H1 (cell line): ENCODE results near the gene CERS5. TPM values are rescaled to one million over a fixed set of nuclear protein-coding genes. Genes with fewer than 3 reads are reported as not detected.

Experiments
- CTCF ChIA-PET: fragments of 300-600 bp; sonication (Branson Sonifier 250); formaldehyde crosslinking; loops from one replicate; lab custom pipeline; 2021; ENCODE audit not compliant: partially characterized antibody; lab: Charles Lee
- POLR2A ChIA-PET: fragments of 300-600 bp; sonication (Branson Sonifier 250); formaldehyde crosslinking; loops from one replicate; lab custom pipeline; 2021; ENCODE audit warnings: inconsistent platforms; ENCODE audit not compliant: partially characterized antibody; lab: Charles Lee
- DNase-seq, 2 experiments: peaks; one replicate each; pipeline versions ENCODE4 v3.0.0 to v3.0.0-alpha.2; 2010 to 2022; ENCODE audit warnings: low spot score in 2 of 2, low read depth in 1 of 2, mixed read lengths in 1 of 2
- FAIRE-seq: peaks from 2 replicates; lab custom pipeline; 2011; peaks lifted over from hg19 to GRCh38; lab: Jason Lieb, UNC
- H2AFZ ChIP-seq: 2 replicates; pipeline ENCODE4 v1.8.1; 2012; ENCODE audit warnings: low read length, inconsistent platforms
- H2AK5ac ChIP-seq: 2 replicates; pipeline ENCODE4 v1.6.1; 2013; ENCODE audit warnings: low read depth, low read length
- H2BK120ac ChIP-seq: replicated peaks from 2 replicates; pipeline ENCODE3; 2013; ENCODE audit warnings: low read depth, low read length, inconsistent platforms
- H2BK12ac ChIP-seq: 2 replicates; pipeline ENCODE4 v1.6.1; 2013; ENCODE audit warnings: low read depth, low read length
- H2BK15ac ChIP-seq: 2 replicates; pipeline ENCODE4 v1.6.1; 2013; ENCODE audit warnings: low read length
- H2BK20ac ChIP-seq: 2 replicates; pipeline ENCODE4 v1.6.1; 2013; ENCODE audit warnings: low read length
- H2BK5ac ChIP-seq: 2 replicates; pipeline ENCODE4 v1.6.1; 2013; ENCODE audit warnings: low read depth, low read length
- H3K14ac ChIP-seq: 2 replicates; pipeline ENCODE4 v1.6.1; 2013; ENCODE audit warnings: inconsistent platforms; ENCODE audit not compliant: insufficient read length
- H3K18ac ChIP-seq: 2 replicates; pipeline ENCODE4 v1.6.1; 2013; ENCODE audit warnings: low read length; ENCODE audit errors: extremely low read depth
- H3K23ac ChIP-seq: 2 replicates; pipeline ENCODE4 v1.6.1; 2013; ENCODE audit warnings: inconsistent platforms; ENCODE audit not compliant: insufficient read length
- H3K23me2 ChIP-seq: 2 replicates; pipeline ENCODE4 v1.6.1; 2013; ENCODE audit warnings: low read depth, low read length
- H3K27ac ChIP-seq: 2 replicates; pipeline ENCODE4 v1.6.1; 2011; ENCODE audit warnings: low read depth, low read length, inconsistent platforms
- H3K27me3 ChIP-seq, 4 experiments: replicated peaks in 1 of 4; 1 replicate in 1 of 4; 2 replicates in 3 of 4; pipeline versions ENCODE4 v1.6.1 to v1.8.1; 2011 to 2013; ENCODE audit warnings: low read length in 3 of 4, mild to moderate bottlenecking in 3 of 4, inconsistent platforms in 2 of 4, mixed read lengths in 2 of 4, moderate library complexity in 1 of 4; ENCODE audit not compliant: control insufficient read depth in 3 of 4, insufficient read depth in 3 of 4; ENCODE audit errors: extremely low read depth in 1 of 4
- H3K36me3 ChIP-seq, 4 experiments: 2 replicates each; pipeline versions ENCODE4 v1.6.1 to v1.8.1; 2011 to 2013; ENCODE audit warnings: mild to moderate bottlenecking in 4 of 4, low read length in 3 of 4, moderate library complexity in 2 of 4, control low read depth in 1 of 4, inconsistent platforms in 1 of 4; ENCODE audit not compliant: insufficient read depth in 4 of 4, control insufficient read depth in 2 of 4
- H3K4ac ChIP-seq: replicated peaks from 2 replicates; pipeline ENCODE3; 2013; ENCODE audit warnings: low read length, low read depth, mixed read lengths, inconsistent platforms; ENCODE audit not compliant: insufficient read length
- H3K4me1 ChIP-seq, 4 experiments: replicated peaks in 1 of 4; 1 replicate in 1 of 4; 2 replicates in 3 of 4; pipeline versions ENCODE4 v1.6.1 to v1.8.1; 2011 to 2013; ENCODE audit warnings: low read length in 3 of 4, inconsistent platforms in 2 of 4, mixed read lengths in 1 of 4; ENCODE audit not compliant: insufficient read depth in 4 of 4, control insufficient read depth in 3 of 4
- H3K4me2 ChIP-seq, 2 experiments: 2 replicates each; pipeline versions ENCODE4 v1.6.1 to v1.8.1; 2011 to 2013; ENCODE audit warnings: low read depth in 2 of 2, low read length in 2 of 2, control low read depth in 1 of 2, inconsistent platforms in 1 of 2, mild to moderate bottlenecking in 1 of 2; ENCODE audit not compliant: insufficient read depth in 1 of 2
- H3K4me3 ChIP-seq, 4 experiments: fragments of 200-600, 300-600 bp in 1 of 4; sonication (generic), shearing (Covaris generic), sonication (Bioruptor Twin) in 1 of 4; 2 replicates each; pipeline versions ENCODE4 v1.5.1 to v1.8.1; 2011 to 2016; ENCODE audit warnings: low read length in 4 of 4, low read depth in 3 of 4, control low read depth in 2 of 4, inconsistent platforms in 2 of 4, mild to moderate bottlenecking in 2 of 4, mixed read lengths in 1 of 4, moderate library complexity in 1 of 4; ENCODE audit not compliant: insufficient read depth in 2 of 4; ENCODE audit errors: extremely low read depth in 1 of 4
- H3K56ac ChIP-seq: replicated peaks from 2 replicates; pipeline ENCODE3; 2013; ENCODE audit warnings: low read depth, mild to moderate bottlenecking, mixed read lengths, low read length, inconsistent platforms; ENCODE audit not compliant: insufficient read length
- H3K79me1 ChIP-seq: 2 replicates; pipeline ENCODE4 v1.6.1; 2013; ENCODE audit warnings: low read depth, low read length, control low read depth
- H3K79me2 ChIP-seq, 2 experiments: 2 replicates each; pipeline versions ENCODE4 v1.6.1 to v1.8.1; 2012 to 2013; ENCODE audit warnings: low read length in 2 of 2, mild to moderate bottlenecking in 2 of 2, inconsistent platforms in 1 of 2; ENCODE audit not compliant: insufficient read depth in 2 of 2, control insufficient read depth in 1 of 2
- H3K9ac ChIP-seq, 4 experiments: replicated peaks in 1 of 4; 1 replicate in 1 of 4; 2 replicates in 3 of 4; pipeline versions ENCODE4 v1.6.1 to v1.8.1; 2011 to 2013; ENCODE audit warnings: low read depth in 3 of 4, low read length in 3 of 4, control low read depth in 2 of 4, mild to moderate bottlenecking in 2 of 4, moderate library complexity in 2 of 4, inconsistent platforms in 1 of 4; ENCODE audit errors: extremely low read depth in 1 of 4
- H3K9me3 ChIP-seq, 2 experiments: 2 replicates each; pipeline versions ENCODE4 v1.6.1 to v1.8.1; 2012 to 2013; ENCODE audit warnings: mild to moderate bottlenecking in 2 of 2, moderate library complexity in 2 of 2, control low read depth in 1 of 2, inconsistent platforms in 1 of 2, low read depth in 1 of 2, low read length in 1 of 2, mixed read lengths in 1 of 2; ENCODE audit not compliant: insufficient read depth in 2 of 2
- H4K20me1 ChIP-seq, 2 experiments: replicated peaks in 1 of 2; 2 replicates each; pipeline versions ENCODE3 to v1.8.1; 2011 to 2013; ENCODE audit warnings: inconsistent platforms in 2 of 2, low read length in 2 of 2, mild to moderate bottlenecking in 1 of 2; ENCODE audit not compliant: insufficient read depth in 2 of 2, control insufficient read depth in 1 of 2
- H4K5ac ChIP-seq: 2 replicates; pipeline ENCODE4 v1.6.1; 2013; ENCODE audit warnings: low read length, low read depth, mixed read lengths, inconsistent platforms; ENCODE audit not compliant: insufficient read length
- H4K8ac ChIP-seq: 2 replicates; pipeline ENCODE4 v1.8.0; 2013; ENCODE audit warnings: mild to moderate bottlenecking, moderate library complexity, low read length, inconsistent platforms; ENCODE audit not compliant: insufficient read depth; ENCODE audit errors: extremely low read depth
- H4K91ac ChIP-seq: replicated peaks from 2 replicates; pipeline ENCODE3; 2013; ENCODE audit warnings: low read length, mixed read lengths, inconsistent platforms; ENCODE audit not compliant: insufficient read length
- BACH1 ChIP-seq: IDR thresholded peaks from 2 replicates; pipeline ENCODE4 v1.6.1; 2012; ENCODE audit warnings: low read length, improper control_type of control experiment
- CBX5 ChIP-seq: fragments of 300-800, 300-1000 bp; sonication (generic); IDR thresholded peaks from 2 replicates; pipeline ENCODE4 v1.7.1; 2016; ENCODE audit warnings: antibody characterized with exemption, low read length, low read depth
- CBX8 ChIP-seq: fragments of 300-800, 300-1000 bp; sonication (generic); IDR thresholded peaks from 2 replicates; pipeline ENCODE4 v1.7.1; 2016; ENCODE audit warnings: low read depth, low read length, borderline replicate concordance
- CEBPB ChIP-seq: IDR thresholded peaks from 2 replicates; pipeline ENCODE4 v1.6.1; 2012; ENCODE audit warnings: low read depth, low read length
- CREB1 ChIP-seq: IDR thresholded peaks from 2 replicates; pipeline ENCODE4 v1.6.1; 2012; ENCODE audit warnings: inconsistent platforms
- EP300 ChIP-seq, 2 experiments: IDR thresholded peaks; 1 replicate in 1 of 2; 2 replicates in 1 of 2; pipeline ENCODE4 v1.6.1; 2011 to 2012; ENCODE audit warnings: low read depth in 2 of 2, low read length in 2 of 2, mild to moderate bottlenecking in 2 of 2, borderline replicate concordance in 1 of 2, inconsistent platforms in 1 of 2, moderate library complexity in 1 of 2
- GTF2F1 ChIP-seq: IDR thresholded peaks from 2 replicates; pipeline ENCODE4 v1.6.1; 2012; ENCODE audit warnings: low read depth, low read length, improper control_type of control experiment, borderline replicate concordance
- JUN ChIP-seq: IDR thresholded peaks from 2 replicates; pipeline ENCODE4 v1.6.1; 2011; ENCODE audit warnings: low read depth, mild to moderate bottlenecking, improper control_type of control experiment, low read length
- NRF1 ChIP-seq: IDR thresholded peaks from 2 replicates; pipeline ENCODE4 v1.6.1; 2011; ENCODE audit warnings: mild to moderate bottlenecking, low read depth, low read length, improper control_type of control experiment
- SP1 ChIP-seq: IDR thresholded peaks from 2 replicates; pipeline ENCODE4 v1.6.1; 2011; ENCODE audit warnings: low read depth, low read length
- TEAD4 ChIP-seq: IDR thresholded peaks from 2 replicates; pipeline ENCODE4 v1.6.1; 2012; ENCODE audit warnings: low read depth, low read length, inconsistent platforms, mixed read lengths
- YY1 ChIP-seq: IDR thresholded peaks from 2 replicates; pipeline ENCODE4 v1.6.1; 2011; ENCODE audit warnings: low read depth, mild to moderate bottlenecking, low read length
- ZNF274 ChIP-seq: IDR thresholded peaks from 2 replicates; pipeline ENCODE4 v1.7.0; 2012; ENCODE audit warnings: low read length, borderline replicate concordance; ENCODE audit errors: extremely low read depth
- WGBS, 2 experiments: shearing (Covaris generic) in 1 of 2; methylation state at CpG; one replicate each; pipeline versions ENCODE4 v1.1.6 to v1.1.7; 2013 to 2015; ENCODE audit warnings: low lambda C conversion rate in 2 of 2, mixed read lengths in 2 of 2, inconsistent platforms in 1 of 2, low coverage in 1 of 2, missing lambda C conversion rate in 1 of 2; ENCODE audit not compliant: insufficient replicate concordance in 2 of 2, insufficient coverage in 1 of 2, insufficient read length in 1 of 2; ENCODE audit errors: extremely low coverage in 1 of 2, missing lambda C conversion rate in 1 of 2; 5-methylcytosine and 5-hydroxymethylcytosine counted together
- polyA plus RNA-seq, 7 experiments: library from polyadenylated mRNA; depleted of rRNA in 3 of 7; stranded (reverse) in 5 of 7; unstranded in 2 of 7; fragments of >200 nt in 5 of 7; fragments of 200-250 nt in 2 of 7; gene quantifications; 1 replicate in 5 of 7; 2 replicates in 1 of 7; 4 replicates in 1 of 7; pipeline versions ENCODE4 v1.2.1 to v1.2.3, GENCODE V29; 2011 to 2013; ENCODE audit warnings: missing spikeins in 2 of 7, mixed read lengths in 2 of 7
- total RNA-seq: library from RNA; stranded (reverse); fragmentation: NEBNext Ultra II Directional; extraction: Animal tissue kit (Norgen Biotek cat#: 25700); gene quantifications from 2 replicates; pipeline ENCODE4 v1.2.1, GENCODE V29; 2021
- TF ChIP-seq, protein P1 (sequence below): IDR thresholded peaks from 2 replicates; pipeline ENCODE4 v1.6.1; 2012; ENCODE audit warnings: low read length, inconsistent platforms

Gene CERS5
- total and polyA plus RNA-seq, 2 of the 8 experiments (the other 6 are each of a cell fraction or from before 2014, with no cell fraction given): 69.2 to 119 TPM

- no peak overlapping the region for H2BK20ac ChIP-seq
- H2BK12ac ChIP-seq: no peak overlapping the region
- H2AFZ ChIP-seq: no peak overlapping the region
- no peak overlapping the region for H4K8ac ChIP-seq
- H3K9ac ChIP-seq: no peak overlapping the region
- H3K79me1 ChIP-seq: peaks cover 3% of the 10 kb centered on the region; the same call in 1 of the 2 replicates
- no peaks in the 10 kb centered on the region for H4K20me1 ChIP-seq
- H3K27me3 ChIP-seq: no peaks in the 10 kb centered on the region
- 96% methylated on average over 3 of the region's 3 CpGs; no CpG with 5 or more reads in 1 of the 2 experiments for WGBS, 2 experiments
- H4K5ac ChIP-seq: no peak overlapping the region
- no peak overlapping the region for H2BK15ac ChIP-seq
- FAIRE-seq (no peak), DNase-seq (no peak)
- no peak overlapping the region for H3K23ac ChIP-seq
- H3K4ac ChIP-seq: no peak overlapping the region
- H3K79me2 ChIP-seq: peaks cover 0 to 61% of the 10 kb centered on the region in 2 experiments; a peak in 2 of 4 replicates
- H3K56ac ChIP-seq: no peak overlapping the region
- H2AK5ac ChIP-seq: no peak overlapping the region
- no peak overlapping the region for H3K18ac ChIP-seq
- no peak overlapping the region for H4K91ac ChIP-seq
- no peak overlapping the region for H3K27ac ChIP-seq
- POLR2A ChIA-PET: interaction anchor here (1.2 kb wide), 1 partner anchor 48 kb away, joined by 5 read pairs; the partner anchor contains the start of gene CERS5
- no peaks in the 10 kb centered on the region; a peak in 1 of 7 replicates for H3K4me1 ChIP-seq
- no peak overlapping the region for H3K4me3 ChIP-seq
- H3K14ac ChIP-seq: no peak overlapping the region
- CTCF ChIA-PET: interaction anchor here (0.9 kb wide), 1 partner anchor 103 kb away, joined by 3 read pairs; no protein-coding TSS in a partner anchor
- H3K36me3 ChIP-seq: no peaks in the 10 kb centered on the region
- no peak overlapping the region for H2BK5ac ChIP-seq
- H2BK120ac ChIP-seq: no peak overlapping the region
- no peaks in the 10 kb centered on the region for H3K23me2 ChIP-seq
- no peaks in the 10 kb centered on the region for H3K9me3 ChIP-seq
- no peak overlapping the region for H3K4me2 ChIP-seq
- TF ChIP-seq EP300 (IDR thresholded peaks at IDR 0.05; ENCODE audit: borderline replicate concordance in 1 of 2, low read depth in 2 of 2, low read length in 2 of 2) (no peak), JUN (no peak), ZNF274 (no peak), GTF2F1 (no peak), CREB1 (no peak), TEAD4 (no peak), SP1 (no peak), CBX8 (no peak), YY1 (no peak), CBX5 (no peak), CEBPB (no peak), NRF1 (no peak), BACH1 (no peak)
- TF ChIP-seq, protein P1, sequence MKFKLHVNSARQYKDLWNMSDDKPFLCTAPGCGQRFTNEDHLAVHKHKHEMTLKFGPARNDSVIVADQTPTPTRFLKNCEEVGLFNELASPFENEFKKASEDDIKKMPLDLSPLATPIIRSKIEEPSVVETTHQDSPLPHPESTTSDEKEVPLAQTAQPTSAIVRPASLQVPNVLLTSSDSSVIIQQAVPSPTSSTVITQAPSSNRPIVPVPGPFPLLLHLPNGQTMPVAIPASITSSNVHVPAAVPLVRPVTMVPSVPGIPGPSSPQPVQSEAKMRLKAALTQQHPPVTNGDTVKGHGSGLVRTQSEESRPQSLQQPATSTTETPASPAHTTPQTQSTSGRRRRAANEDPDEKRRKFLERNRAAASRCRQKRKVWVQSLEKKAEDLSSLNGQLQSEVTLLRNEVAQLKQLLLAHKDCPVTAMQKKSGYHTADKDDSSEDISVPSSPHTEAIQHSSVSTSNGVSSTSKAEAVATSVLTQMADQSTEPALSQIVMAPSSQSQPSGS: no peak
Measured at GRCh38 chr12:50215033-50215432, 47.9 kb upstream of the CERS5 start.
